GM19035 (cell line): ENCODE results near the gene PDE4D.

Experiments used
- ATAC-seq: cut with Tn5 transposase; IDR thresholded peaks from one replicate; pipeline ENCODE4 v1.9.1; 2021; ENCODE audit not compliant: unreplicated experiment

The PDE4D gene

DNA sequence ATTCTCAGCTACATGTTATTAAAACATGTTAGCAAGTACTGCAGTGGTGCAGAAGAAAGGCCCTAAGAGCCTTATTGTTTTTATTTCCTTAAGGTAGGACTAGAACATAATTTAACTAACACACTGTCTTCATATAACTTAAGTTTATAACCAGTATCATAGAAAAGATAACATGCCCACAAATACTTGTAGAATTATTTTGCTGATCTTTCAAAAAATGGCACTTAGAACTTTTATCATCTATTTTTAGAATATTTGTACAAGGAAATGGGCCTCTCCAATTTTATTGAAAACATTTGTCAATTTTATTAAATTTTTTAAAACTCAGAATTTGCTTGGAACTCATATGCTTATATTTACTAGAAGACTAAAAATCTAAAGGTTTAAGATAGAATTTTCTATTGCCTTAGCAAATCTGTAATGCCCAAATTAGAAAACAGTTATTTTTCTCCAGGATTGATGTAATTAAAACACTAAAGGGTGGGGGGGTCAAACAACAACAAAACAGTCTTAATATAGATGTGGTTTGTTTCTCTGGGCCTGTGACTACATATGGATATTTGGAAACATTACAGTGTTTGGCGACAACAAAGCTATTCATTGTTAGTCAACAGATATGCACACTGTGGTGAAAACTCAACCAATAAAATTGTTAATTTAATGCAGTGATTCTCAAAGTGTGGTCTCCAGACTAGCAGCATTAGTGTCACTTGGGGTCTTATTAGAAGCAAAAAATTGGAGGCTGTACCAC, 360.4 kb downstream of the PDE4D start:
- ATAC-seq = no peak

- no peak for ATAC-seq
Measured at GRCh38 chr5:59529239-59529638, 364.3 kb downstream of the PDE4D start.

DNA sequence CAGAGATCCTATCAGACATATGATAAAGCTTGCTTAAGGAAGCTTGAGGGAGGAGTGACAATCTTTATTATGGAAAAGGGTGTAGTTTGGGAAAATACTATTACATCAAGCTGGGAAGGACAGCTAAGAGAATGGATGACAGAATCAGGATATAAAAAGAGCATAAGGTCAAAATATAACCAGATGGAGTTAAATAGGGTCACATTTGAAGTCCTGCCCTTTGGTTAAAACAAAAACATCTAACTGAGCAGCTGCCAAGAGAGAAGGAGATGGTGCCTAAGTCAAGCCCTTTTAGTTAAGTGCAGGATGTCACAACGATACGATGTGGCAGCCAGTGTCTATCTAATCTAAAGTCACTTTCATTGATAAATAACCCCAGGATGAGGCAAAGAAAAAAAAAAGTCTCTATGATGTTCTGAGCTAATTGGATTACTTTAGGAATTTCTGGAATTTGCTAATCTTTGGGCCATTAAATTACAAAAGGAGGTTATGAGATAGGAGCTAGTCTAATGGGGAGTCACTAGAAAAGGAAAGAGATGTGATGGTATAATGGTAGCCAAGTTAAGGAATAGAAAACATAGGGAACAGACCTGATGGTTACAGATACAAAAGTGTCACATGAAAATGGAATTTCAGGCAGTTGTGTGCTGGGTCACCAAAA, 365.2 kb downstream of the PDE4D start:
- no peak for ATAC-seq

DNA sequence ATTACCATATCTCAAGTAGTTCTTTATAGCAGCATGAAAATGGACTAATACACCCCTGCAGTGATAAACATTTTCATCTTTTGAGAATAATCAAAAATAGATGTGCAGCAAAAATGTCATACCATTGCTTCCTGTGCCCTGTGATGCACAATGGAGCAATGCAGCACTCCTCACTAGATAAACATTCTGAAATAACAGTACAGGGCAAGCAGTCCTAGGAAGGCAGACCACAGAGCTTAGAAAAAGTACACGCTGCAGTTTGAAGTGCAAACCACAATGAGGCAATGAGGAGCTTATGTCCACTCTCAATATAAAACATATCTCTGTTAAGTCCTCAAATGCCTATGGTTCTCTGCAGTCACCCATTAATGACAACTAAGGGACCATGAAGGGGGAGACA, 367.6 kb downstream of the PDE4D start:
- ATAC-seq = no peak

- no peak for ATAC-seq
Measured at GRCh38 chr5:59525311-59525710, 368.2 kb downstream of the PDE4D start.

DNA sequence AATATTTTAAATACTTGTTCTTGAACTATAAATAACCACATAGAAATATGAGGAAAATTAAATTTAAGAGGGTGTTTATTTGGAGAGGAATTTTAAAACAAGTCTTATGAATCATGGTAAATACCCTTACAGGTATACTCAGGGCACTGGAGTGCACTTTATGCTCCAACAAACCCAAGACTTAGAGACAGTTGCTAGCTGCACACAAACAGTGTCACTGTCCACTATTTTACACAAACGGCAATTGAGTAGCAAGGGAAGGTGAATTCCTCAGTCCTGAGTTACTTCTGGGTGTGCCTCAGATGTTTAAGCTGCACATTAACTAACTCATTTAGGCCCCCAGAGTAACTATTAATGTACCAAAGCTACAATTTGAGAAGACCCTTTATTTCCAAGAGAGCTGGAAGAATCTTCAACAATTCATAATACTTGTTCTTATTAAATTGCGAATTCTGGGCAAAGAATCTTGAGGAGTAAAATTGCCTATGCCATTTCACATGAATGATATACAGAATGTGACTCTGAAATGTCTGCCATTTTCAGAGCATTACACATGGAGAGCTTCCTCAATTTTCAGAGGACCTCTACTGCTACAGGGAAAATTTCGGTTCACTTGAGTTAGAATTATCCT, 371.2 kb downstream of the PDE4D start:
- no peak for ATAC-seq

DNA sequence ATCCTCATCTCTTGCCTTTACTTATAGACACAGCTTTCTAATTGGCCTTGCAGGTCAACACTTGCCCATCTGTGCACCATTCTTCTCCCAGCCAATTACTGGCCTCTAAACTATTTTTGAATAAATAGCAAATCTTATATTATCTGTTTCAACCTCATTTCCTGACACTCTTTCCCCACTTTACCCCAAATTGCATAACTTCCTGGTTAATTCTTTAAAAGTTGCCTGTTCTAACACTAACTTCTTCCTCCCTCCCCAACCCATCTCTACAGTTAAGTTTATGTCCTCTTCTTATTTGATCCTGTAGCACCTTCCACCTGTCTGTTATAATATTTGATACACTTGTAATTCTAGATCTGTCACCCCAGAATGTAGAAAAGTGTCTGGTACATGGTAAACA, 372.1 kb downstream of the PDE4D start:
- ATAC-seq = no peak

DNA sequence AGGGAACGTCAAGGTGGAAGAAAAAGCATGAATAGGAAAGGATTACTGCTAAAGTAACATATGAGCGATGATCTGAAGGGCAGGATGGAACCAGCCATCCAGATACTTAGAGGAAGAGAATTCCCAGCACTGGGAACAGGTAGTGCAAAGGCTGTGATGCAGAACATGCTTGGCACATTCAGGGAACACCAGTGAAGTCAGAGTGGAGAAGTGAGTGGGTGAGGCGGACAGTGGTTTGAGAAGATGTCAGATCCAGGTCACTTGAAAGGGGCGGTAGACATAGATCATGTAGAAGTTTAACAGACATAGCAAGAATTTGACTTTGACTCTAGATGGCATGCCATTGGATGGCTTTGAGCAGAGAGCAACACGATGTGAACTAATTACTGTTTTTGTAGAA, 374.2 kb downstream of the PDE4D start:
- no peak for ATAC-seq

DNA sequence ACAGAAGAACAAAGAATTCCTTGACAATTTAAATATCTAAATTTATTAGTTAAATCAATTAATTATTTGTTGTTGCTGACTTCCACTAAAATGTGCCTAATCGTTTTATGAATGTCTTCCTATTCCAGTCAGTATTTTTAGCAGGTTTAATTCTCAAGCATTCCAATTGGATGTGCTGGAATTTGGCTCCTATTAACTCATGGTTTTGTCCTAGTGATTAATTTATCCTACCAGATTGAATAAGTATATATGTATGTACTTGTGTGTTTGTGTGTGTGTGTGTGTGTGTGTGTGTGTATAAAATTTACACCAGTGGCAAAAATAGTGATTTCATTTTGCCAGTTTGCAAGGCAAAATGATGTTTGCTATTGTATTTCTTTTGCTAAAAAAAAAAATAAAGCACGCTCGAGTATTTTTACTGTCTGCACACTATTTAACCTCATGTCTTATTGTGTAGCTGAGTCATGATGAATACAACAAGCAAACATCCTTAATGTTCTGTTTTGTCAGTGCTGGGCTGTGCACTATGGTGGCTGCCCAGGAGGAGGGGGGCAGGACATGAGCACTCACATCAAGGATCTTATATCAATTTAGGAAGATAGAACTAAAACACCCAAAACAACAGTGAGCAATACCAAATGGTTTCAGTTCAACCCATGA, 375.5 kb downstream of the PDE4D start:
- ATAC-seq = no peak

GRCh38 chr5:59516161-59516560, 377.4 kb downstream of the PDE4D start:
- no peak for ATAC-seq

DNA sequence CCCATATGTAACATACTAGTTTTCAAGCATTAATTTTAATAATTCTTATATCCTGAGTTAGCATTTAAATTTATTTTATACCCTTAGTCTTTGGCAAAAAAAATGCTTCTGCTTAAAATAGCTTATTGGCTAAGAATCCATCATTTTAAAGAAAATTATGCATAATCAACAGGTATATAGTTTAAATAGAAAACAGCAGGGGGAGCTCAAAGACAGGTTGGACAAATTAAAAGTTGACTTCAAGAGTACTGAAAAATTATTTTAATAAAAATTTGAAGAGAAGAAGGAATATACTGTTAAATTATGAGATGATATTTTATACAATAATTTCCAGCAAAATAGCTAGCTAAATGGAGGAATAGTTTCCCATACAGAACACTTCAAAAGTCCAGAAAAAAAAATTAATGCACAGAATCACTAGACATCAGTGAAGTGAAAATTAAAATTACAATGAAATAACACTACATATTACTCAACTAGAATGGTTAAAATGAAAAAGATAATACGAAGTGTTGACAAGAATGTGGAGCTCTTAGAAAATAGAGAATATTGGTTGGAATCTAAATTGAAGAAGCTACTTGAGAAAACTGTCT, 387.1 kb downstream of the PDE4D start:
- no peak for ATAC-seq

DNA sequence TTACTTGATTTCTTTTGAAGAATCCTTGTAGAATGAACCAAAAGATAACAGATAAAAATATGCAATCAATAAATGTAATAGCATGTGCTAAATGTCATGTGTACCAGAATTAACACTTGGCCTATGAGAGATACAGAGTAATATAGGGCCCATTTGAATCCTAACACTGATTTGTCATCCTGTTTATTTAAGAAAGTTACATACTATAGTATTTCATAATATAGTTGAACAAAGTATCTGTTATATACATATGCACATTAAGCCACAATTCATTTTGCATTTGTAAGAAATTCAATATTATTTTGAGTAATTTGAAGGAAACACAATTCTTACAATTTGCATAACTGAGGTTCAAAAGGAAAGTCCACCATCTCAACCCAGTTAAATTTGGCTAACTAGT, 389.5 kb downstream of the PDE4D start:
- no peak for ATAC-seq

DNA sequence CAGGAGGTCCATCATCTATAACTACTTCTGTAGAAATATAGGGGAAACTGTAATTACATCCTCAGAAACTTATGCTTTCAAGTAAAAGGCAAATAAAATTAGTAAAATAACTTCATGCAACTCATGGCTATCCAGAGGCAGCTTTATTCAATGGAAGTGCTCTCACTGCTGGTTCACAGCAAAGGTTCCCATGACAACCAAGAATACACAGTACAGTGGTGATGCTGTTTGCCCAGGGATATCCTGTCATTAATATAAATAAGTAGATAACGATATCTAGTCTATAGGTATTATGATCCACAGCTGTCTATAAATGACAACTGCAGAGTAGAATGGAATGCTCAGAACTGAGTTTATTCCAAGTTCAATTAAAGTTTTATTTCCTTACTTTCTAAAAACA, 390.3 kb downstream of the PDE4D start:
- ATAC-seq = no peak

DNA sequence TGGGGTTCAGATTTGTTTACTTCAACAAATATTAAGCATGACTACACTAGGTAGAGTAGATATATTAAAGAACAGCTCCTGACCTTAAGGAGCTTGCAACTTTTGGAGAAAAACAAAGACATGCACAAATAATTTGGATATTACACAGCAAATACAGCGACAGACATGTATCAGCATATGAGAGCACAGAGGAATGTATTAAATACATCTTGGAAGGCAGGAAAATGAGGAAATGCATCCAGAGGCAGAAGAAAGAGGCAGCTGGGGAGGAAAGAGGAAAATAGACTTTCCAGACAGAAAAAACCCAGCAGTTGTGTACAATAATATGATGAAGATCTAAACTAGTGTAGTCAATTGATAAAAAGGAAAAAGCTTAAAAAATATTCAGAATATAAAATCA, 392.2 kb downstream of the PDE4D start:
- ATAC-seq = no peak

DNA sequence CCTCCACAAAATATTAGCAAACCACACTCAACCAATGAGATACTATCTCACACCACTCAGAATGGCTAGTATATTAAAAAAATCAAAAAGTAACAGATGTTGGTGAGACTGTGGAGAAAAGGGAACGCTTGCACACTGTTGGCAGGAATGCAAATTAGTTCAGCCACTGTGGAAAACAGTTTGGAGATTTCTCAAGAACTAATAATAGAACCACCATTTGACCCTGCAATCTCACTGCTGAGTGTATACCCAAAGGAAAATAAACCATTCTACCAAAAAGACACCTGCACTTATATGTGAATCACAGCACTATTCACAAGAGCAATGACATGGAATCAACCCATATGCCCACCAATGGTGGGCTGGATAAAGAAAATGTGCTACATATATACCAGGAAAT, 393.5 kb downstream of the PDE4D start:
- ATAC-seq = no peak

GRCh38 chr5:59497207-59497606, 396.3 kb downstream of the PDE4D start:
- no peak for ATAC-seq

DNA sequence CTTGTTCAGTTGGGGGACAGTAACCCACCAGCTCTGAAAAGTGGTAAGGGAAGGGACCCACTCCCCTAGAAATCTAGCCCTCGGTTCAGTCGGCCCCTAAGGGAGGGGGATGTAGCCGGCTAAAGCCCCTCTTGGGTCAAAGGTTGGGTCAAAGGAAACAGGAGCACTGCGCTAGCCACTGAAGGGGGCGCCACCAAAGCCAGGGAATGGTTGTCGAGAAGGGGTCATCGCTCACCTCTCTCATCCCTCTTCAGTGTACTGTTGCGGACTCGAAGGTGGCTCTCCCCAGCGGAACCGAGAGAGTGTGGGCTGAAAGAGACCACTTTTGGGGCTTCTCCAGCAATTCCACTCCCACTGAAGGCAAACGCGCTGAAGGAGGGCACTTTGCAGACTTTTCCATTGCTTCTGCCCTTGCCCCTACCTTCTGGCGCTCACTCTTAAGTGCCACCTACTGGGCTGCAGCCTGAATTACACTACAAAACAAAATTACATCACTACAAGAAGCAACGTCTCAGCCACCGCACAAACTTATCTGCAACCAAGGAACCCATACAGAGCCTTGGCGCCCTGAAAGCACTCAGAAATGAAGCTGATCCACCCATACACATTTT, 396.9 kb downstream of the PDE4D start:
- ATAC-seq = no peak

DNA sequence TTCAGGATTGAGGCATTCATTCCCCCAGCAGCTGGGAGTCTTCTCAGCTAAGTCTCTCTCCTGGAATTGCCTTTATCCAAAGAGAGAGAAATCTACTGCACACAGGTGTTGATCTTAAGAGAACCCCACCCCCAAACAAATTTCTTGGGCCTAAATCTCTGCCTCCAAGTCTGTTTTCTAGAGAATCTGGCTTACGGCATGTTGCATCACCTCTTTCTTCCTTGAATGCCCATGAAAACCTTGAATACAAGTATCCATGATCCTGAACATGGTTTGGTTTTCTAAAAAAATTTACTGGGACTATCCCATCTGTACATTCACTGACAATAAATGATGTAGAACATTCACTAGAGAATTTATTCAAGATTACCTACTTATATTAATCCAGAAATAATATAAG, 401.6 kb downstream of the PDE4D start:
- no peak for ATAC-seq

DNA sequence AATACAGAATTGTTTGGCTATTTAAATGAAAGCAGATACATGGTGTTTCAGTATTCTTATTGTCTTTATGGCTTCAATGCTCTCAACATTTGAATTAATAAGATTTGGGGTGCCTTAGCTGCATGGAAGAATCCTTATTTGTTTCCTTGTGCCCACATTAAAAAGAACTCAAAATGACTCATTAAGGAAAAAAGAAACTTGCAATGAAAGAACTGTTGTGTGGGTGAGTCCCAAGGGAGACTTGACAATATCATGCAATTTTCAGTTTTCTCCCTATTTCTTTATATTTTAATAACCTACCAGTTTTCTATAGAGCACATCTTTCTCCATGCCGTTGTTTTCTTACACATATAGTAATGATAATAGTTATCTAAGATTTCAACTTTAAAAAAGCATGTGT, 404.0 kb downstream of the PDE4D start:
- no peak for ATAC-seq

GRCh38 chr5:59487772-59488729, 405.5 kb downstream of the PDE4D start:
- no peak for ATAC-seq
